GM18499 (cell line): ENCODE data around the gene PDE1C.
A peak's percentile ranks its signal among the peaks of the same experiment; 100 is the strongest.

Source experiments
- ATAC-seq: cut with Tn5 transposase; IDR thresholded peaks from one replicate; pipeline ENCODE4 v1.9.1; 2021; ENCODE audit warnings: moderate number of reproducible peaks; ENCODE audit not compliant: insufficient read depth, unreplicated experiment

The PDE1C gene

GRCh38 chr7:31794851-31795344 lies 275.3 kb downstream of the PDE1C start:
- no peak for ATAC-seq

- no peak for ATAC-seq
These were observed 278.3 kb downstream of the PDE1C start for GRCh38 chr7:31791881-31792280.

GRCh38 chr7:31788883-31789680 lies 281.1 kb downstream of the PDE1C start:
- no peak for ATAC-seq

GRCh38 chr7:31788445-31788844 lies 281.8 kb downstream of the PDE1C start:
- ATAC-seq: no peak

GRCh38 chr7:31786326-31786725 lies 283.9 kb downstream of the PDE1C start:
- no peak for ATAC-seq

- ATAC-seq: no peak
These were observed 285.1 kb downstream of the PDE1C start for GRCh38 chr7:31785101-31785500.

- no peak for ATAC-seq
These were observed 287.0 kb downstream of the PDE1C start for GRCh38 chr7:31783221-31783620.

GRCh38 chr7:31782411-31782991 lies 287.7 kb downstream of the PDE1C start:
- ATAC-seq: peak; percentile 86

GRCh38 chr7:31778296-31778695 lies 291.9 kb downstream of the PDE1C start:
- no peak for ATAC-seq

- no peak for ATAC-seq
These were observed 293.6 kb downstream of the PDE1C start for GRCh38 chr7:31776616-31777015.

GRCh38 chr7:31775556-31775955 lies 294.7 kb downstream of the PDE1C start:
- no peak for ATAC-seq

- no peak for ATAC-seq
These were observed 298.0 kb downstream of the PDE1C start for GRCh38 chr7:31772211-31772610.

GRCh38 chr7:31767686-31768358 lies 302.4 kb downstream of the PDE1C start:
- no peak for ATAC-seq

- no peak for ATAC-seq
These were observed 305.7 kb downstream of the PDE1C start for GRCh38 chr7:31764462-31764861.

GRCh38 chr7:31763548-31763947 lies 306.7 kb downstream of the PDE1C start:
- no peak for ATAC-seq

- ATAC-seq: no peak
These were observed 308.6 kb downstream of the PDE1C start for GRCh38 chr7:31761646-31762045.

- no peak for ATAC-seq
These were observed 311.5 kb downstream of the PDE1C start for GRCh38 chr7:31758755-31759154.

GRCh38 chr7:31751726-31752125 lies 318.5 kb downstream of the PDE1C start:
- no peak for ATAC-seq

GRCh38 chr7:31748084-31748483 lies 322.1 kb downstream of the PDE1C start:
- no peak for ATAC-seq

- ATAC-seq: no peak
These were observed 322.7 kb downstream of the PDE1C start for GRCh38 chr7:31747553-31747952.

GRCh38 chr7:31744294-31744874 lies 325.8 kb downstream of the PDE1C start:
- peak; percentile 81 for ATAC-seq
